SU-DHL-6 (cell line): ENCODE data around the gene SNRNP35.
"Not testable (repeated sequence)": the region's sequence is repeated elsewhere in the genome, so short reads cannot be mapped to it uniquely, and the experiment has no call there.

Experiments
- H2AFZ ChIP-seq: fragments of 200-600 bp; sonication (generic); 2 replicates; pipeline ENCODE4 v1.6.1; 2014; ENCODE audit warnings: low read depth, mild to moderate bottlenecking, moderate library complexity, mixed read lengths, antibody characterized with exemption, low read length; ENCODE audit not compliant: severe bottlenecking
- H3F3A ChIP-seq: fragments of 200-600 bp; shearing (Covaris generic); 2 replicates; pipeline ENCODE4 v1.6.0; 2016; ENCODE audit warnings: antibody characterized with exemption, mild to moderate bottlenecking; ENCODE audit not compliant: insufficient read depth
- H3K27ac ChIP-seq: fragments of 200-600 bp; sonication (generic); 2 replicates; pipeline ENCODE4 v1.5.1; 2016; ENCODE audit warnings: low read depth, mild to moderate bottlenecking, low read length, moderate library complexity, mixed read lengths
- H3K27me3 ChIP-seq: fragments of 200-600 bp; sonication (generic), shearing (Covaris generic); 2 replicates; pipeline ENCODE4 v1.6.0; 2014; ENCODE audit warnings: mild to moderate bottlenecking, low read length
- H3K36me3 ChIP-seq: fragments of 200-600 bp; sonication (generic); 2 replicates; pipeline ENCODE4 v1.6.1; 2014; ENCODE audit warnings: mild to moderate bottlenecking, low read length, mixed read lengths
- H3K4me2 ChIP-seq: fragments of 300-600, 200-600 bp; shearing (Covaris generic), sonication (generic); 2 replicates; pipeline ENCODE4 v1.6.0; 2014; ENCODE audit warnings: low read length, low read depth, mild to moderate bottlenecking; ENCODE audit not compliant: poor library complexity, severe bottlenecking
- H3K4me3 ChIP-seq: fragments of 200-600 bp; sonication (generic); 2 replicates; pipeline ENCODE4 v1.5.1; 2014; ENCODE audit warnings: antibody characterized with exemption, low read length, mild to moderate bottlenecking, mixed read lengths; ENCODE audit not compliant: insufficient read depth, poor library complexity, severe bottlenecking
- H3K79me2 ChIP-seq: fragments of 200-600 bp; sonication (generic); 2 replicates; pipeline ENCODE4 v1.6.1; 2014; ENCODE audit warnings: mild to moderate bottlenecking, low read length, moderate library complexity; ENCODE audit not compliant: insufficient read depth
- H3K9ac ChIP-seq: fragments of 200-600 bp; sonication (generic); 2 replicates; pipeline ENCODE4 v1.7.0; 2014; ENCODE audit warnings: mild to moderate bottlenecking, low read length
- H3K9me2 ChIP-seq: fragments of 200-600 bp; sonication (generic); replicated peaks from 2 replicates; pipeline ENCODE4 v1.6.1; 2014; ENCODE audit warnings: low read length; ENCODE audit not compliant: insufficient read depth
- H3K9me3 ChIP-seq: fragments of 200-600 bp; sonication (generic); 2 replicates; pipeline ENCODE4 v1.6.1; 2014; ENCODE audit warnings: low read length, mixed read lengths; ENCODE audit not compliant: insufficient read depth
- H4K20me1 ChIP-seq: fragments of 200-600 bp; sonication (generic); 2 replicates; pipeline ENCODE4 v1.6.1; 2014; ENCODE audit warnings: low read depth, mild to moderate bottlenecking, antibody characterized with exemption, low read length, moderate library complexity, mixed read lengths
- CTCF ChIP-seq: fragments of 200-600 bp; sonication (generic); IDR thresholded peaks from one replicate; pipeline ENCODE4 v1.5.1; 2017; ENCODE audit warnings: antibody characterized with exemption, mild to moderate bottlenecking, low read length, moderate library complexity; ENCODE audit not compliant: insufficient read depth, poor library complexity, severe bottlenecking
- EZH2phosphoT487 ChIP-seq: fragments of 200-600 bp; sonication (generic), shearing (Covaris generic); conservative IDR thresholded peaks from 2 replicates; pipeline ENCODE4 v1.6.1; 2018; ENCODE audit warnings: mild to moderate bottlenecking, antibody characterized with exemption, low read length, moderate library complexity, mixed read lengths

Gene SNRNP35

GRCh38 chr12:123421314-123421713, 36.6 kb upstream of the SNRNP35 start:
- no peak overlapping the region for H3K27ac ChIP-seq
- no peaks in the 10 kb centered on the region for H3K9me2 ChIP-seq
- H3K9ac ChIP-seq = no peak overlapping the region
- no peaks in the 10 kb centered on the region for H3K36me3 ChIP-seq
- TF ChIP-seq CTCF (no peak), EZH2phosphoT487 (no peak)
- no peaks in the 10 kb centered on the region for H4K20me1 ChIP-seq
- no peak overlapping the region for H3K4me2 ChIP-seq
- no peaks in the 10 kb centered on the region for H3F3A ChIP-seq
- H3K9me3 ChIP-seq = no peaks in the 10 kb centered on the region
- no peak overlapping the region for H2AFZ ChIP-seq
- H3K27me3 ChIP-seq = no peaks in the 10 kb centered on the region
- H3K4me3 ChIP-seq = no peak overlapping the region
- no peaks in the 10 kb centered on the region for H3K79me2 ChIP-seq

DNA sequence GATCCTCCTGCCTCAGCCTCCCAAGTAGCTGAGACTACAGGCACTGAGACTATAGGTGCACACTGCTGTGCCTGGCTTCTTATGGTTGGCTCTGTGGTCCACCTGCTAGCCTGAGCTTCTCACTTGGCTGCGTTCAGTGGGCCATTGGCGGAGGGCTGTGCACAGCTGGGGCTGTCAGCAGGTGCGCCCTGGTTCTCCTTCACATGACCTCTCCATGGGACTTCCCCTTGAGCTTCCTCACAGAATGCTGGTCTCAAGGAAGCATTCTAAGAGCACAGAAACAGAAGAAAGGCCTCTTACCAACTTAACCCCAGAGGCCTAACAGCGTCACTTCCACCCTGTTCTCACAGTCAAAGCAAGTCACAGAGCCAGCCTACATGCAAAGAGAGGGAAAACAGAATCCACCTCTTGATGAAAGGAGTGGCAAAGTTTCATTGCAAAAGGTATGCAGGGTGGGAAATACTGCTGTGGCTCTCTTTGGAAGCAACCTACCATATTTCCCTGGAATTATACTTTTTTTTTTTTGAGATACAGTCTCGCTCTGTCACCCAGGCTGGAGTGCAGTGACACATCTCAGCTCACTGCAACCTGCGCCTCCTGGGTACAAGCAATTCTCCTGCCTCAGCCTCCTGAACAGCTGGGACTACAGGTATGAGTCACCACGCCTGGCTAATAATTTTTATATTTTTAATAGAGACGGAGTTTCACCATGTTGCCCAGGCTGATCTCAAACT, 30.7 kb upstream of the SNRNP35 start:
- Histone ChIP-seq H3K9me3 (no peaks in the 10 kb centered on the region), H3K27ac (no peak overlapping the region), H3K79me2 (no peaks in the 10 kb centered on the region), H3K27me3 (no peaks in the 10 kb centered on the region), H3F3A (no peaks in the 10 kb centered on the region), H4K20me1 (no peaks in the 10 kb centered on the region), H3K9ac (no peak overlapping the region), H3K4me3 (no peak overlapping the region), H3K9me2 (no peaks in the 10 kb centered on the region), H3K4me2 (no peak overlapping the region), H3K36me3 (no peaks in the 10 kb centered on the region), H2AFZ (no peak overlapping the region)
- TF ChIP-seq EZH2phosphoT487 = no peak
- no peak for TF ChIP-seq CTCF

DNA sequence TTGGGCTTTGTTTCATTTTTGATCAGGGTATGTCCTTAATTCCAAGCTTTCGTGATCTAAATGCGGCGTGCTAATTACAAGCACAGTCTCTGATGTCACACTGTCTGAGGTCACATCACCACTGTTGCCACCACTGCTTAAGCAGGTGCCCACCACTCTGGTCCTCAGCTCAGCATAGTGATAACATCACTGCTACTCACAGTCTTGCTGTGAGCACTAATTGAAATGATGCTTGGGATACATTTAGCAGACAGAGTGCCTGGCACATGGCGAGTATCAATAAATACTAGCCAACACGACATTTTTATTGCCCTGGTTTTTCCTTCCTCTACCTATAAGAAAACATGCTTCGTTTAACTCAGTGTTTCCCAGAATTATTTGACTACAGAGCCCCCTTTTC, 29.3 kb upstream of the SNRNP35 start:
- Histone ChIP-seq H3F3A (no peaks in the 10 kb centered on the region), H4K20me1 (no peaks in the 10 kb centered on the region), H3K9me2 (no peaks in the 10 kb centered on the region), H3K36me3 (no peaks in the 10 kb centered on the region), H2AFZ (no peak overlapping the region), H3K9me3 (no peaks in the 10 kb centered on the region), H3K9ac (no peak overlapping the region), H3K79me2 (no peaks in the 10 kb centered on the region), H3K27me3 (no peaks in the 10 kb centered on the region), H3K27ac (no peak overlapping the region), H3K4me2 (no peak overlapping the region), H3K4me3 (no peak overlapping the region)
- no peak for TF ChIP-seq CTCF
- no peak for TF ChIP-seq EZH2phosphoT487

- H3K27ac ChIP-seq, H3K27me3 ChIP-seq, H3K9me2 ChIP-seq, H2AFZ ChIP-seq, H3K9ac ChIP-seq, H4K20me1 ChIP-seq, H3K79me2 ChIP-seq, H3F3A ChIP-seq, H3K4me2 ChIP-seq, H3K36me3 ChIP-seq, H3K4me3 ChIP-seq, H3K9me3 ChIP-seq: not testable (repeated sequence)
Observed at GRCh38 chr12:123429101-123429500, 28.8 kb upstream of the SNRNP35 start.

GRCh38 chr12:123431951-123432817, 25.8 kb upstream of the SNRNP35 start:
- not testable (repeated sequence) for H3K4me3 ChIP-seq, H3K27ac ChIP-seq, H3K9me3 ChIP-seq, H3K27me3 ChIP-seq, H4K20me1 ChIP-seq, H3K36me3 ChIP-seq, H2AFZ ChIP-seq, H3K79me2 ChIP-seq, H3F3A ChIP-seq, H3K9me2 ChIP-seq, H3K9ac ChIP-seq, H3K4me2 ChIP-seq
